Neural cell (in vitro differentiated cells): ENCODE results near the gene CPB2. TPM values are rescaled to one million over a fixed set of nuclear protein-coding genes. Genes with fewer than 3 reads are reported as not detected.

Experiments used
- H2AFZ ChIP-seq: fragments of 200-600, 300-800 bp; sonication (generic), shearing (Covaris generic); 2 replicates; pipeline ENCODE4 v1.6.0; 2014; ENCODE audit warnings: low read depth, mild to moderate bottlenecking, antibody characterized with exemption, low read length, moderate library complexity
- H3F3A ChIP-seq: fragments of 200-600 bp; shearing (Covaris generic); 2 replicates; pipeline ENCODE4 v1.6.1; 2016; ENCODE audit warnings: mild to moderate bottlenecking, moderate library complexity, mixed read lengths, antibody characterized with exemption, low read length; ENCODE audit not compliant: insufficient read depth, poor library complexity, severe bottlenecking
- H3K27ac ChIP-seq: fragments of 200-600, 300-800 bp; sonication (generic), shearing (Covaris generic); 2 replicates; pipeline ENCODE4 v1.5.1; 2014; ENCODE audit warnings: mild to moderate bottlenecking, low read length, moderate library complexity
- H3K27me3 ChIP-seq: fragments of 300-800, 200-600 bp; sonication (generic), shearing (Covaris generic); 2 replicates; pipeline ENCODE4 v1.6.0; 2014; ENCODE audit warnings: mild to moderate bottlenecking, low read depth, low read length, moderate library complexity; ENCODE audit not compliant: insufficient read depth
- H3K36me3 ChIP-seq: fragments of 300-800, 200-600 bp; sonication (generic), shearing (Covaris generic); 2 replicates; pipeline ENCODE4 v1.5.1; 2014; ENCODE audit warnings: mild to moderate bottlenecking, antibody characterized with exemption, low read length, moderate library complexity; ENCODE audit not compliant: insufficient read depth
- H3K4me2 ChIP-seq: fragments of 300-800, 200-600 bp; sonication (generic), shearing (Covaris generic); 2 replicates; pipeline ENCODE4 v1.6.0; 2014; ENCODE audit warnings: mild to moderate bottlenecking, low read length
- H3K4me3 ChIP-seq: fragments of 300-800, 200-600 bp; sonication (generic), shearing (Covaris generic); 2 replicates; pipeline ENCODE4 v1.5.1; 2014; ENCODE audit warnings: mild to moderate bottlenecking, low read length, moderate library complexity
- H3K79me2 ChIP-seq: fragments of 200-600 bp; shearing (Covaris generic); replicated peaks from 2 replicates; pipeline ENCODE4 v1.6.0; 2014; ENCODE audit warnings: mild to moderate bottlenecking, low read length, moderate library complexity; ENCODE audit not compliant: insufficient read depth
- H3K9ac ChIP-seq: fragments of 300-800, 200-600 bp; sonication (generic), shearing (Covaris generic); 2 replicates; pipeline ENCODE4 v1.6.1; 2016; ENCODE audit warnings: mild to moderate bottlenecking, low read length, mixed read lengths
- H3K9me2 ChIP-seq: fragments of 200-600 bp; shearing (Covaris generic); 2 replicates; pipeline ENCODE4 v1.6.1; 2016; ENCODE audit warnings: mild to moderate bottlenecking, low read length, mixed read lengths; ENCODE audit not compliant: insufficient read depth
- H3K9me3 ChIP-seq: fragments of 200-600, 300-800 bp; sonication (generic), shearing (Covaris generic); 2 replicates; pipeline ENCODE4 v1.6.1; 2016; ENCODE audit warnings: mild to moderate bottlenecking, mixed run types, low read length, moderate library complexity, mixed read lengths
- H4K20me1 ChIP-seq: fragments of 200-600 bp; shearing (Covaris generic); 2 replicates; pipeline ENCODE4 v1.6.1; 2016; ENCODE audit warnings: mild to moderate bottlenecking, mixed run types; ENCODE audit not compliant: insufficient read depth
- EP300 ChIP-seq: fragments of 450-650 bp; conservative IDR thresholded peaks from 2 replicates; pipeline ENCODE4 v1.6.1; 2014; ENCODE audit warnings: antibody characterized with exemption, mild to moderate bottlenecking, moderate library complexity; ENCODE audit not compliant: poor library complexity, severe bottlenecking
- EZH2 ChIP-seq: fragments of 200-600, 300-800 bp; shearing (Covaris generic), sonication (generic); IDR thresholded peaks from 2 replicates; pipeline ENCODE4 v1.6.1; 2014; ENCODE audit warnings: antibody characterized with exemption, low read length, borderline replicate concordance, mild to moderate bottlenecking; ENCODE audit not compliant: insufficient read depth, poor library complexity, severe bottlenecking
- MXI1 ChIP-seq: fragments of 450-650 bp; conservative IDR thresholded peaks from 2 replicates; pipeline ENCODE4 v1.6.1; 2014; ENCODE audit warnings: antibody characterized with exemption, mild to moderate bottlenecking; ENCODE audit not compliant: poor library complexity, severe bottlenecking
- POLR2AphosphoS5 ChIP-seq: IDR thresholded peaks from 2 replicates; pipeline ENCODE4 v1.6.1; 2012
- RAD21 ChIP-seq: fragments of 450-650 bp; conservative IDR thresholded peaks from 2 replicates; pipeline ENCODE4 v1.6.1; 2014; ENCODE audit warnings: antibody characterized with exemption, mild to moderate bottlenecking, moderate library complexity
- SMC3 ChIP-seq: fragments of 450-650 bp; conservative IDR thresholded peaks from 2 replicates; pipeline ENCODE4 v1.6.1; 2014; ENCODE audit warnings: antibody characterized with exemption, mild to moderate bottlenecking, moderate library complexity; ENCODE audit not compliant: poor library complexity
- TAF1 ChIP-seq: IDR thresholded peaks from 2 replicates; pipeline ENCODE4 v1.6.1; 2012; ENCODE audit warnings: low read depth
- polyA plus RNA-seq: library from polyadenylated mRNA; depleted of rRNA; stranded (reverse); fragments of >200 nt; gene quantifications from 2 replicates; pipeline ENCODE4 v1.2.3, GENCODE V29; 2014
- TF ChIP-seq, protein P1 (sequence below): IDR thresholded peaks from 2 replicates; pipeline ENCODE4 v1.6.1; 2012; ENCODE audit warnings: borderline replicate concordance
- TF ChIP-seq, protein P2 (sequence below): fragments of 450-650 bp; IDR thresholded peaks from 2 replicates; pipeline ENCODE4 v1.5.1; 2014; ENCODE audit warnings: antibody characterized with exemption, mild to moderate bottlenecking, moderate library complexity; ENCODE audit not compliant: poor library complexity, severe bottlenecking

Gene CPB2
- polyA plus RNA-seq, 1 donor from 2014 or later: not detected

DNA sequence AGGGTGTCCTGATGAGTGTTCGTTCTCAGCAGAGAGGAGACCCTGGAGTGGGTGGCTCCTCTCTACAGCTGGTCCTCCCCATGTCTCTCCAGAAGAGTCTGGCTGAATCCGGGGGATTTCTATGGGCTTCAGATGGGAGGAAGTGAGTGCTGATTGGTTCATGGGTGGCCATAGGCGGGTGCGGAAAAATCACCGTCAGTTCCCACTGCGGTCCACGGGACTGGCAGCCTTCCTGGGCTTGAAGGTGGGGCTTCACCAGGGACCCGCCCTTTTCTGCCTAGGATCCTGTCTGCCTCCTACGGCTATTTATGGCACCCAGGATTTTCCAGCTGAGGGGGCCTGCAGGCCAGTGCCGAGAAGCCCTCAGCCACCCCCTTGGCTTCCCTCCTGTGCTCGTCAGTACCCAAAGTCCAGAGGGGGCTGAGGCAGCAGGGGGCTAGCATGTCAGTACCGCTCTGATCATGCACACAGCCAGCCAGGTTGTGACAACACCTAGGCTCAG is 18.4 kb downstream of the CPB2 start:
- H3K36me3 ChIP-seq: no peaks in the 10 kb centered on the region
- no peak overlapping the region for H2AFZ ChIP-seq
- no peaks in the 10 kb centered on the region for H3K9me3 ChIP-seq
- H3K9ac ChIP-seq: no peak overlapping the region
- no peak overlapping the region for H3K4me3 ChIP-seq
- TF ChIP-seq MXI1 (no peak), RAD21 (no peak), EZH2 (no peak), EP300 (no peak), POLR2AphosphoS5 (no peak), TAF1 (no peak)
- TF ChIP-seq, protein P1, sequence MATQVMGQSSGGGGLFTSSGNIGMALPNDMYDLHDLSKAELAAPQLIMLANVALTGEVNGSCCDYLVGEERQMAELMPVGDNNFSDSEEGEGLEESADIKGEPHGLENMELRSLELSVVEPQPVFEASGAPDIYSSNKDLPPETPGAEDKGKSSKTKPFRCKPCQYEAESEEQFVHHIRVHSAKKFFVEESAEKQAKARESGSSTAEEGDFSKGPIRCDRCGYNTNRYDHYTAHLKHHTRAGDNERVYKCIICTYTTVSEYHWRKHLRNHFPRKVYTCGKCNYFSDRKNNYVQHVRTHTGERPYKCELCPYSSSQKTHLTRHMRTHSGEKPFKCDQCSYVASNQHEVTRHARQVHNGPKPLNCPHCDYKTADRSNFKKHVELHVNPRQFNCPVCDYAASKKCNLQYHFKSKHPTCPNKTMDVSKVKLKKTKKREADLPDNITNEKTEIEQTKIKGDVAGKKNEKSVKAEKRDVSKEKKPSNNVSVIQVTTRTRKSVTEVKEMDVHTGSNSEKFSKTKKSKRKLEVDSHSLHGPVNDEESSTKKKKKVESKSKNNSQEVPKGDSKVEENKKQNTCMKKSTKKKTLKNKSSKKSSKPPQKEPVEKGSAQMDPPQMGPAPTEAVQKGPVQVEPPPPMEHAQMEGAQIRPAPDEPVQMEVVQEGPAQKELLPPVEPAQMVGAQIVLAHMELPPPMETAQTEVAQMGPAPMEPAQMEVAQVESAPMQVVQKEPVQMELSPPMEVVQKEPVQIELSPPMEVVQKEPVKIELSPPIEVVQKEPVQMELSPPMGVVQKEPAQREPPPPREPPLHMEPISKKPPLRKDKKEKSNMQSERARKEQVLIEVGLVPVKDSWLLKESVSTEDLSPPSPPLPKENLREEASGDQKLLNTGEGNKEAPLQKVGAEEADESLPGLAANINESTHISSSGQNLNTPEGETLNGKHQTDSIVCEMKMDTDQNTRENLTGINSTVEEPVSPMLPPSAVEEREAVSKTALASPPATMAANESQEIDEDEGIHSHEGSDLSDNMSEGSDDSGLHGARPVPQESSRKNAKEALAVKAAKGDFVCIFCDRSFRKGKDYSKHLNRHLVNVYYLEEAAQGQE: no peak
- TF ChIP-seq, protein P2, sequence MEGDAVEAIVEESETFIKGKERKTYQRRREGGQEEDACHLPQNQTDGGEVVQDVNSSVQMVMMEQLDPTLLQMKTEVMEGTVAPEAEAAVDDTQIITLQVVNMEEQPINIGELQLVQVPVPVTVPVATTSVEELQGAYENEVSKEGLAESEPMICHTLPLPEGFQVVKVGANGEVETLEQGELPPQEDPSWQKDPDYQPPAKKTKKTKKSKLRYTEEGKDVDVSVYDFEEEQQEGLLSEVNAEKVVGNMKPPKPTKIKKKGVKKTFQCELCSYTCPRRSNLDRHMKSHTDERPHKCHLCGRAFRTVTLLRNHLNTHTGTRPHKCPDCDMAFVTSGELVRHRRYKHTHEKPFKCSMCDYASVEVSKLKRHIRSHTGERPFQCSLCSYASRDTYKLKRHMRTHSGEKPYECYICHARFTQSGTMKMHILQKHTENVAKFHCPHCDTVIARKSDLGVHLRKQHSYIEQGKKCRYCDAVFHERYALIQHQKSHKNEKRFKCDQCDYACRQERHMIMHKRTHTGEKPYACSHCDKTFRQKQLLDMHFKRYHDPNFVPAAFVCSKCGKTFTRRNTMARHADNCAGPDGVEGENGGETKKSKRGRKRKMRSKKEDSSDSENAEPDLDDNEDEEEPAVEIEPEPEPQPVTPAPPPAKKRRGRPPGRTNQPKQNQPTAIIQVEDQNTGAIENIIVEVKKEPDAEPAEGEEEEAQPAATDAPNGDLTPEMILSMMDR: no peak
- no peaks in the 10 kb centered on the region for H3K27me3 ChIP-seq
- H3K79me2 ChIP-seq: no peaks in the 10 kb centered on the region
- H3F3A ChIP-seq: no peaks in the 10 kb centered on the region
- H4K20me1 ChIP-seq: no peaks in the 10 kb centered on the region
- H3K9me2 ChIP-seq: no peaks in the 10 kb centered on the region
- no peak overlapping the region for H3K27ac ChIP-seq
- no peak overlapping the region for H3K4me2 ChIP-seq

DNA sequence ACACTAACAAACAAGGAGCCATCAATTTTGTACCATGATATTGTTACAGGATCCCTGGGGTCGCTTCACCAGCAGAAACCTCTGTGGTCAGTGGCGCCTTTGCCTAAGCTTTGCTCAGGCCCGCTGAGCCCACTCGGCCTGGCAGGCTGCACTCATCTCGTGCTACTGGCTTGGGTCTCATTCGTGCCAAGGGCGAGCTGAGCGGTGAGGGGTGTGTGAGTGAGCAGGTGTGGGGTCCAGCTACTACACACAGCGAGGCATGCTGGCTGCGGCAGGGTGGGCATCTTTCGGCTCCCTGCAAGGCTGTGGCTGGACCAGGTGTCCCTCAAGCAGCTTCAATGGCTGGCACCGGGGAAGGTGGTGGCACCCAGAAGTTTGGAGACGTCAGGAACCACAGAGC is 19.1 kb downstream of the CPB2 start:
- Histone ChIP-seq H3K4me2 (no peak overlapping the region), H4K20me1 (no peaks in the 10 kb centered on the region)
- TF ChIP-seq TAF1 (no peak), MXI1 (no peak), RAD21 (no peak), EP300 (no peak), SMC3 (no peak), EZH2 (no peak), POLR2AphosphoS5 (no peak)
- TF ChIP-seq, protein P1: no peak
- TF ChIP-seq, protein P2: no peak

More for the DNA sequence above, 19.1 kb downstream of the CPB2 start:
- Histone ChIP-seq H3K79me2 (no peaks in the 10 kb centered on the region), H3K9me2 (no peaks in the 10 kb centered on the region), H3K36me3 (no peaks in the 10 kb centered on the region), H3F3A (no peaks in the 10 kb centered on the region), H3K27ac (no peak overlapping the region), H3K4me3 (no peak overlapping the region), H3K27me3 (no peaks in the 10 kb centered on the region), H3K9me3 (no peaks in the 10 kb centered on the region), H3K9ac (no peak overlapping the region), H2AFZ (no peak overlapping the region)
